MM.1S (cell line): ENCODE measurements around the gene RUNX2.

Source experiments
- DNase-seq: peaks from one replicate; pipeline ENCODE4 v3.0.0-alpha.2; 2015
- H2AFZ ChIP-seq: fragments of 300-600 bp; sonication (generic); 2 replicates; pipeline ENCODE4 v1.6.0; 2016; ENCODE audit warnings: antibody characterized with exemption, low read length
- H3F3A ChIP-seq: fragments of 300-600 bp; sonication (generic); 2 replicates; pipeline ENCODE4 v1.6.1; 2016; ENCODE audit warnings: mild to moderate bottlenecking, antibody characterized with exemption, low read length, moderate library complexity, mixed read lengths; ENCODE audit not compliant: insufficient read depth
- H3K27ac ChIP-seq: fragments of 300-600 bp; sonication (generic); 2 replicates; pipeline ENCODE4 v1.5.1; 2016; ENCODE audit warnings: mild to moderate bottlenecking, low read length
- H3K27me3 ChIP-seq: fragments of 300-600 bp; sonication (generic); replicated peaks from 2 replicates; pipeline ENCODE4 v1.6.0; 2016; ENCODE audit warnings: low read length; ENCODE audit not compliant: insufficient read depth
- H3K36me3 ChIP-seq: fragments of 300-600 bp; sonication (generic); replicated peaks from 2 replicates; pipeline ENCODE4 v1.6.1; 2016; ENCODE audit warnings: mild to moderate bottlenecking, low read length, mixed read lengths; ENCODE audit not compliant: insufficient read depth
- H3K4me1 ChIP-seq: fragments of 300-600 bp; sonication (generic); 2 replicates; pipeline ENCODE4 v1.6.1; 2016; ENCODE audit warnings: low read length, mixed read lengths
- H3K4me2 ChIP-seq: fragments of 300-600 bp; sonication (generic); 2 replicates; pipeline ENCODE4 v1.6.0; 2016; ENCODE audit warnings: low read depth, low read length
- H3K4me3 ChIP-seq: fragments of 300-600 bp; sonication (generic); 2 replicates; pipeline ENCODE4 v1.5.1; 2016; ENCODE audit warnings: low read length, mixed read lengths
- H3K79me2 ChIP-seq: fragments of 300-600 bp; sonication (generic); 2 replicates; pipeline ENCODE4 v1.6.1; 2016; ENCODE audit warnings: mixed run types, low read length, mixed read lengths
- H3K9ac ChIP-seq: fragments of 300-600 bp; sonication (generic); 2 replicates; pipeline ENCODE4 v1.6.1; 2016; ENCODE audit warnings: low read length, mixed read lengths
- H3K9me2 ChIP-seq: fragments of 300-600 bp; sonication (generic); replicated peaks from 2 replicates; pipeline ENCODE4 v1.6.1; 2016; ENCODE audit warnings: mild to moderate bottlenecking, low read length, mixed read lengths; ENCODE audit not compliant: insufficient read depth
- H3K9me3 ChIP-seq: fragments of 300-600 bp; sonication (generic); replicated peaks from 2 replicates; pipeline ENCODE4 v1.6.1; 2016; ENCODE audit warnings: mild to moderate bottlenecking, low read length, mixed read lengths; ENCODE audit not compliant: insufficient read depth
- H4K20me1 ChIP-seq: fragments of 300-600 bp; sonication (generic); 2 replicates; pipeline ENCODE4 v1.6.1; 2016; ENCODE audit warnings: mild to moderate bottlenecking, low read length, moderate library complexity, mixed read lengths; ENCODE audit not compliant: insufficient read depth
- CTCF ChIP-seq: fragments of 300-600 bp; sonication (generic); IDR thresholded peaks from 2 replicates; pipeline ENCODE4 v1.5.1; 2016; ENCODE audit warnings: antibody characterized with exemption, low read length, mixed read lengths
- EZH2 ChIP-seq: fragments of 300-600 bp; sonication (generic); optimal IDR thresholded peaks from 2 replicates; pipeline ENCODE3; 2017; ENCODE audit warnings: low read depth, mild to moderate bottlenecking, antibody characterized with exemption, low read length, mixed read lengths
- EZH2phosphoT487 ChIP-seq: fragments of 300-600 bp; sonication (generic); IDR thresholded peaks from 2 replicates; pipeline ENCODE4 v1.6.1; 2018; ENCODE audit warnings: antibody characterized with exemption, low read length

RUNX2 gene

GRCh38 chr6:45574014-45574461, 245.9 kb downstream of the RUNX2 start:
- Histone ChIP-seq H3K27me3 (no peaks in the 10 kb centered on the region), H3F3A (no peaks in the 10 kb centered on the region), H3K27ac (no peak overlapping the region), H4K20me1 (no peaks in the 10 kb centered on the region), H3K9ac (no peak overlapping the region), H3K4me2 (no peak overlapping the region), H3K36me3 (no peaks in the 10 kb centered on the region), H3K9me3 (no peaks in the 10 kb centered on the region), H3K9me2 (no peaks in the 10 kb centered on the region), H3K4me3 (no peak overlapping the region), H3K79me2 (no peaks in the 10 kb centered on the region), H2AFZ (no peak overlapping the region), H3K4me1 (no peaks in the 10 kb centered on the region)
- no peak for DNase-seq
- TF ChIP-seq CTCF = no peak

- Histone ChIP-seq H3K4me2 (no peak overlapping the region), H3K9me2 (no peaks in the 10 kb centered on the region), H3K4me1 (no peaks in the 10 kb centered on the region), H3F3A (no peaks in the 10 kb centered on the region), H4K20me1 (no peaks in the 10 kb centered on the region), H3K27me3 (no peaks in the 10 kb centered on the region), H3K9ac (no peak overlapping the region), H3K36me3 (no peaks in the 10 kb centered on the region), H3K79me2 (no peaks in the 10 kb centered on the region), H3K4me3 (no peak overlapping the region), H2AFZ (no peak overlapping the region), H3K9me3 (no peaks in the 10 kb centered on the region), H3K27ac (no peak overlapping the region)
- DNase-seq = no peak
- TF ChIP-seq EZH2phosphoT487 (no peak), EZH2 (no peak), CTCF (no peak)
These were observed 246.8 kb downstream of the RUNX2 start for GRCh38 chr6:45574885-45575284.

GRCh38 chr6:45576648-45577624, 248.8 kb downstream of the RUNX2 start:
- H3K4me2 ChIP-seq = no peak overlapping the region
- H3K9me3 ChIP-seq = no peaks in the 10 kb centered on the region
- no peaks in the 10 kb centered on the region for H3K4me1 ChIP-seq
- DNase-seq = no peak
- H2AFZ ChIP-seq = no peak overlapping the region
- TF ChIP-seq EZH2 (no peak), EZH2phosphoT487 (no peak), CTCF (no peak)
- H3K9me2 ChIP-seq = no peaks in the 10 kb centered on the region
- no peaks in the 10 kb centered on the region for H4K20me1 ChIP-seq
- no peak overlapping the region for H3K9ac ChIP-seq
- no peaks in the 10 kb centered on the region for H3K79me2 ChIP-seq
- H3K27ac ChIP-seq = no peak overlapping the region
- no peak overlapping the region for H3K4me3 ChIP-seq
- H3F3A ChIP-seq = no peaks in the 10 kb centered on the region
- H3K36me3 ChIP-seq = no peaks in the 10 kb centered on the region
- no peaks in the 10 kb centered on the region for H3K27me3 ChIP-seq
